Sigmoid colon (tissue), 4 donors: ENCODE measurements around the gene RHOJ.

Source experiments
- CTCF ChIP-seq, 4 experiments: fragments of 450-650 bp in 3 of 4; fragments of 200-600 bp in 1 of 4; IDR thresholded peaks; one replicate each; pipeline ENCODE4 v1.5.1; 2016 to 2019; ENCODE audit warnings: antibody characterized with exemption in 4 of 4, mild to moderate bottlenecking in 3 of 4, moderate library complexity in 2 of 4
- EP300 ChIP-seq, 4 donors: sonication (generic); formaldehyde crosslinking; IDR thresholded peaks; one replicate each; pipeline ENCODE4 v1.6.1; 2017; ENCODE audit warnings: antibody characterized with exemption in 4 of 4

GRCh38 chr14:63175531-63175930 lies 28.7 kb upstream of the RHOJ start:
- TF ChIP-seq CTCF (IDR thresholded peaks at IDR 0.05) (no peak), EP300 (IDR thresholded peaks at IDR 0.05) (no peak)
